Suprapubic skin (tissue), 4 donors: ENCODE data around the gene ZBTB47. TPM values are rescaled to one million over a fixed set of nuclear protein-coding genes. Genes with fewer than 3 reads are reported as not detected.

Source experiments
- DNase-seq, 2 donors: peaks; one replicate each; pipeline ENCODE4 v3.0.0-alpha.2; 2019; ENCODE audit warnings: low spot score in 2 of 2
- H3K27ac ChIP-seq: fragments of 200-600 bp; sonication (generic); one replicate; pipeline ENCODE4 v1.5.1; 2019
- H3K27me3 ChIP-seq: fragments of 200-600 bp; sonication (generic); one replicate; pipeline ENCODE4 v1.5.1; 2019
- H3K36me3 ChIP-seq: fragments of 200-600 bp; sonication (generic); one replicate; pipeline ENCODE4 v1.5.1; 2019
- H3K4me1 ChIP-seq: fragments of 200-600 bp; sonication (generic); one replicate; pipeline ENCODE4 v1.5.1; 2019
- H3K4me3 ChIP-seq: fragments of 200-600 bp; sonication (generic); one replicate; pipeline ENCODE4 v1.5.1; 2019; ENCODE audit warnings: mild to moderate bottlenecking
- H3K9me3 ChIP-seq: fragments of 200-600 bp; sonication (generic); one replicate; pipeline ENCODE4 v1.5.1; 2019
- CTCF ChIP-seq, 2 donors: fragments of 200-600 bp in 1 of 2; fragments of 450-650 bp in 1 of 2; sonication (generic) in 1 of 2; IDR thresholded peaks; one replicate each; pipeline ENCODE4 v1.5.1; 2016 to 2019; ENCODE audit warnings: antibody characterized with exemption in 2 of 2, mild to moderate bottlenecking in 1 of 2, moderate library complexity in 1 of 2
- EP300 ChIP-seq: sonication (generic); formaldehyde crosslinking; IDR thresholded peaks from one replicate; pipeline ENCODE4 v1.6.1; 2017; ENCODE audit warnings: antibody characterized with exemption
- POLR2A ChIP-seq, 2 donors: fragments of 450-650 bp; IDR thresholded peaks; one replicate each; pipeline ENCODE4 v1.6.1; 2017; ENCODE audit warnings: antibody characterized with exemption in 2 of 2, mild to moderate bottlenecking in 2 of 2, moderate library complexity in 2 of 2
- POLR2AphosphoS5 ChIP-seq, 3 donors: sonication (generic); formaldehyde crosslinking; IDR thresholded peaks; one replicate each; pipeline ENCODE4 v1.6.1; 2017; ENCODE audit warnings: antibody characterized with exemption in 3 of 3
- WGBS: methylation state at CpG from one replicate; pipeline ENCODE4 v1.1.5; 2018; 5-methylcytosine and 5-hydroxymethylcytosine counted together
- total RNA-seq, 4 donors: library from RNA; depleted of rRNA; stranded (reverse); fragments of >200 nt; gene quantifications; one replicate each; pipeline ENCODE4 v1.1.0, GENCODE V29; 2016

Gene ZBTB47
- total RNA-seq, 4 donors from 2014 or later = 17.9 to 36.1 (median 20.7) TPM

- TF ChIP-seq POLR2AphosphoS5 (IDR thresholded peaks at IDR 0.05) (no peak), POLR2A (IDR thresholded peaks at IDR 0.05) (no peak), CTCF (IDR thresholded peaks at IDR 0.05) (no peak), EP300 (no peak)
- Histone ChIP-seq H3K27me3 (no peaks in the 10 kb centered on the region), H3K27ac (no peak overlapping the region), H3K36me3 (peaks cover 7% of the 10 kb centered on the region), H3K4me3 (no peak overlapping the region), H3K9me3 (no peaks in the 10 kb centered on the region), H3K4me1 (peaks cover 17% of the 10 kb centered on the region)
- DNase-seq = no peak
- WGBS = 39% methylated on average over 6 of the region's 6 CpGs
Measured at GRCh38 chr3:42660131-42660715, 6.7 kb downstream of the ZBTB47 start.

GRCh38 chr3:42660898-42661297 lies 7.4 kb downstream of the ZBTB47 start:
- Histone ChIP-seq H3K36me3 (peaks cover 7% of the 10 kb centered on the region), H3K4me3 (no peak overlapping the region), H3K9me3 (no peaks in the 10 kb centered on the region), H3K27ac (no peak overlapping the region), H3K4me1 (peaks cover 14% of the 10 kb centered on the region), H3K27me3 (no peaks in the 10 kb centered on the region)
- TF ChIP-seq POLR2A (IDR thresholded peaks at IDR 0.05) = no peak
- no peak for TF ChIP-seq EP300
- TF ChIP-seq CTCF (IDR thresholded peaks at IDR 0.05) = no peak
- TF ChIP-seq POLR2AphosphoS5 (IDR thresholded peaks at IDR 0.05) = no peak
- no peak for DNase-seq
- WGBS = no CpG with 5 or more reads among the region's 4 CpGs

GRCh38 chr3:42661593-42662022 lies 8.1 kb downstream of the ZBTB47 start:
- no peak overlapping the region for H3K4me3 ChIP-seq
- H3K27me3 ChIP-seq = no peaks in the 10 kb centered on the region
- no peak for TF ChIP-seq CTCF (IDR thresholded peaks at IDR 0.05)
- H3K36me3 ChIP-seq = peaks cover 7% of the 10 kb centered on the region
- H3K4me1 ChIP-seq = peaks cover 16% of the 10 kb centered on the region
- DNase-seq = no peak
- WGBS = 83% methylated on average over 5 of the region's 5 CpGs
- no peaks in the 10 kb centered on the region for H3K9me3 ChIP-seq
- no peak overlapping the region for H3K27ac ChIP-seq

- Histone ChIP-seq H3K36me3 (peaks cover 7% of the 10 kb centered on the region), H3K9me3 (no peaks in the 10 kb centered on the region), H3K4me1 (peaks cover 17% of the 10 kb centered on the region), H3K4me3 (no peak overlapping the region), H3K27me3 (no peaks in the 10 kb centered on the region), H3K27ac (no peak overlapping the region)
- TF ChIP-seq POLR2A (IDR thresholded peaks at IDR 0.05) (no peak), EP300 (no peak), CTCF (IDR thresholded peaks at IDR 0.05) (no peak), POLR2AphosphoS5 (IDR thresholded peaks at IDR 0.05) (no peak)
- WGBS = 81% methylated on average over 3 of the region's 7 CpGs
- no peak for DNase-seq
Measured at GRCh38 chr3:42662037-42662812, 8.7 kb downstream of the ZBTB47 start.

- no peaks in the 10 kb centered on the region for H3K27me3 ChIP-seq
- TF ChIP-seq CTCF (IDR thresholded peaks at IDR 0.05) = no peak
- TF ChIP-seq POLR2A (IDR thresholded peaks at IDR 0.05) = no peak
- no peak for TF ChIP-seq EP300
- TF ChIP-seq POLR2AphosphoS5 (IDR thresholded peaks at IDR 0.05) = no peak
- WGBS = 87% methylated on average over 7 of the region's 12 CpGs
- H3K4me1 ChIP-seq = peaks cover 23% of the 10 kb centered on the region
- DNase-seq = no peak
- H3K27ac ChIP-seq = no peak overlapping the region
- H3K36me3 ChIP-seq = peaks cover 7% of the 10 kb centered on the region
- H3K4me3 ChIP-seq = no peak overlapping the region
- no peaks in the 10 kb centered on the region for H3K9me3 ChIP-seq
Measured at GRCh38 chr3:42662813-42663535, 9.5 kb downstream of the ZBTB47 start.
